Ecto neural progenitor cell (in vitro differentiated cells): ENCODE measurements around the gene KIAA1217.
A peak's percentile ranks its signal among the peaks of the same experiment; 100 is the strongest.

Experiments
- DNase-seq: peaks from one replicate; pipeline ENCODE4 v3.0.0-alpha.2; 2018; ENCODE audit warnings: low spot score

The KIAA1217 gene

GRCh38 chr10:24407928-24408327 is 199.0 kb downstream of the KIAA1217 start:
- no peak for DNase-seq

DNA sequence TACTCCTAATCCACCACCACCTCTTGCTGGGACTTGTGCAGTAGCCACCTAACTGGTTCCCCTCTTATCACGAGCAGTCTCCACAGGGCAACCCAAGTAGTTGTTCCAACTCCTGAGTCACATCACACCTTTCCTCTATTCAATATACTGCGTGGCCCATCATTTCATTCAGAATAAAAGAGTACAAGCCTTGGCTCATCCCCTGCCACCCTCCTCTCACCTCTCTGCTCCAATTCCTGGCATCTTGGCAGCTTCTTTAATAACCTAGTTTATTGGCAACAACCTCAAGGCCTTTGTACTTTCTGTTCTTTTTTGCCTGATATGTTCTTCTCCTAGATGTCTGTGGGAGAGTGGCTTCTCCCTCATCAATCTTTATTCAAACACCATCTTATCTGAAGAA is 199.4 kb downstream of the KIAA1217 start:
- no peak for DNase-seq

DNA sequence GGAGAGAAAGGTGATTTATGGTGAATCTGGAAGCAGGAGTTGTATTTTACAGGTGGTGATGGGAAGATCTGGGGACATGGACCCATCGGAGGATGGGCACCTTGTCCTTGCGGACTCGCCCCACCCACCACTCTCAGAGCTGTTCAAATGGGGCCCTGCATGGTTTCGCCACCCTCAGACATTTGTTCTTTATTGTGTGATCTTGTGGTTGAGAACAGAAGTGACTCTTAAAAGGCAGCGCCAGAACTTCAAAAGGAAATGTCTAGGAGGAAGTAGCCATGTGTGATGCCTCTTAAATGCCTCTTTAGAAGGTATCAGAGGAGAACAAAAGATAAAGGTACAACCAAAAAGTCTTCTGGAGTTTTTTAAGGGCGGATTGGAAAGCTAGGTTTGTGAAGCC is 205.7 kb downstream of the KIAA1217 start:
- no peak for DNase-seq

DNA sequence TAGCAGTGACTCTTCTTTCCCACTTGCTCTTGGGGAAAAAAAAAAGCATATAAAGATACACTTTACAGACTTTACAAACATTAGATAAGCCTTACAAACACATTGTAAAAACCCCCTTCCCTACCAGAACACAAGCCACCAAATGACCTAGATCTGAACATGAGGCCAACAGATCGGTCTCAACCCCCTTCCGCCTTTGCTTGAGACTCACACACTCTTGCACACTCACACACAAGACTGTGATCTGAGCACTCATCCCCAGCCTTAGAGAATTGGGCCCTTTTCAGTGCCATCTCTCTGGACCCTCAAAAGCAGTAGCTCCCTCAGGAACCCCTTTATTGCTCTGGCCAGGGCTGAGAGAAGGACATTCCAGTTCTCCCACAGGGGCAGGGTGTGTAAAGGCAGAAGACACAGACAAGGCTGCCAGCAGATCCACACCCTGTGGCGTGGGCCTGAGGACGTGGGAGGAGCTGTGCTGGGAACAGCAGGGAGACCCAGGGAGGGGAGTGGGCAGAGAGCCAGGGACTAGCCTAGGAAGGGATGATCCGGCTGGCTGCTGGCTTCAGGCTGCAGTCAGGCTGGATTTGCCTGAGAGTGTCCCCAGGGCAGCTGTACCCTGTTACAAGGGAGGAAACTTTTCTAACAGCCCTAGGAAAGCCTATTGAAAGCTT is 206.7 kb downstream of the KIAA1217 start:
- peak; percentile 57 for DNase-seq

DNA sequence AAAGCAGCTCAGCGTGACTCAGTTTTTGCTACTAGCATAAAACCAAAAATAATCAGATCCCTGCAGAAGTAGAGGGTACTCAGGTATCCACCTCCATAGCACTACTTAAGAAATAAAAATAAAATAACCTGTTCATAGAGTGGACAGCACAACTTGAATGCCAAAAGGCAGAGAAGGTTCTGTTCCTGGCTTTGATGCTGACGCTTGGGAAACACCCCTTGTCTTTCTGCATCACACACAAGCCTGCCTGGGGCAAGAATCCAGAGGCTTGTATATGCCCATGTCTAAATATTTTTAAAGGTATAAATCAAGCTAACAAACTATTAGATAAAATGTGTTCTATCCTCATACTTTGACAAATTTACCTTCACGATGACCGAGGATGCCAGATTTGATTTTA is 207.3 kb downstream of the KIAA1217 start:
- DNase-seq = no peak

GRCh38 chr10:24417053-24417452 is 208.1 kb downstream of the KIAA1217 start:
- DNase-seq = no peak

DNA sequence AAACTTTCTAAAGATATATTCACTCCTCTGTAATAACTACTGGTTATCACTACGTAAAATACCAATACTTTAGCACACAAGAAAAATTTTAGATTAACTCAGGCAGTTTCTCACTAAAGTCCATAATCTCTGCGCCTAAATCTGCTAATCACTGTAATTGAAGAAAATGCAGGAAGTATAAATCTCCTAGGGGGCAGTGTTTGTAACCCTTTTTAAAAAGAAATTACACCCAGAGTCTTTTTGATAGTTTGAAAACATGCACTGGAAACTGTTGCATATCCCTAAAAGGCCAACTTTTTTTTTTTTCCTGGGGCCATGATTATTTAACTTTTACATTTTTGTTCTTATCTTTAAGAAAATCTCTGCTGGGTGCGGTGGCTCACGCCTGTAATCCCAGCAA is 209.6 kb downstream of the KIAA1217 start:
- no peak for DNase-seq

DNA sequence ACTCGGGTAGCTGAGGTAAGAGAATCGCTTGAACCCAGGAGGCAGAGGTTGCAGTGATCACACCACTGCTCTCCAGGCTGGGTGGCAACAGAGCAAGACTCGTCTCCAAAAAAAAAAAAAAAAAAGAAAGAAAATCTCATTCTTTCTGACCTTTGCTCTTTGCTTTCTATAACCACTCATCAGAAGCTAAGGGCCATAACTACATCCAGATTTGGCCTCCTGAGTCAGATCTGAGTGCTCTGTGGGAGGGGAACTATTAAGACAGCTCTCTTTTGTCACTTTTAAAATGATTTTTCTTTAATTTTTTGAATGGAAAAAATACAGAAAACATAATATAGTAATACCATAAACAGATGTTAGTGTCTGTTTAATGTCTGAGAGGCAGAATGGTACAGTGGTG is 210.1 kb downstream of the KIAA1217 start:
- DNase-seq = no peak

DNA sequence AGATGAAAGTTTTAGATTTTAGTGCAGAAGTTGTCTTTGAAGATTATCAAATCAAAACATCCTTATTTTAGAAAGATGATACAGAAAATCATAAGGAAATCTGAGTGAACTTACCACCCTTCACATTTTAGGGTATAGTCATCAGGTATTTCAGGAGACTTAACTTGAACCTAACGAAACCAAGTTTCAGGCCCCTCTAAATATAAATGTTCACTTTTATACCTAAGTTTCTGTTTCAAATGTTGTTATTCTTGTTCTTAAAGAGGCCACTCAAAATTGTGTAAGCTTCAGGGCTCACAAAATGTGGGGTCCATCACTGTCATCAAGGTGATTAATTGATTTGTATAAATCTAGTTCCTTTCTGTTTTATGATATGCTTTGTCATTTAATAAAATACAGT is 216.2 kb downstream of the KIAA1217 start:
- DNase-seq = no peak

GRCh38 chr10:24427678-24428409 is 218.9 kb downstream of the KIAA1217 start:
- no peak for DNase-seq

- DNase-seq = no peak
Measured at GRCh38 chr10:24428410-24428782, 219.5 kb downstream of the KIAA1217 start.

DNA sequence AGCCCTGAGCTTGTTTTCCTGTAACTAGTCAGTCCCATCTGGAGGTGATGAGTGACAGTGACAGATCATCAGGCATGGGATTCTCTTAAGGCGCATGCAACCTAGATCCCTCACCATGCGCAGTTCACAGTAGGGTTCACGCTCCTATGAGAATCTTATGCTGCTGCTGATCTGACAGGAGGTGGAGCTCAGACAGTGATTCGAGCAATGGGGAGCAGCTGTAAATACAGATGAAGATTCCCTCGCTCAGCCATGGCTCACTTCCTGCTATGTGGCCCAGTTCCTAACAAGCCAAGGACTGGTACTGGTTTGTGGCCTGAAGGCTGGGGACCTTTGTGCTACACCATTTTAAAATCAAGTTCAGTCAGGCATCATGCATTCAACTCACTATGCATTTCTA is 221.7 kb downstream of the KIAA1217 start:
- no peak for DNase-seq

- no peak for DNase-seq
Measured at GRCh38 chr10:24432478-24433416, 223.8 kb downstream of the KIAA1217 start.

GRCh38 chr10:24433705-24434104 is 224.8 kb downstream of the KIAA1217 start:
- DNase-seq = no peak

- no peak for DNase-seq
Measured at GRCh38 chr10:24434961-24435360, 226.0 kb downstream of the KIAA1217 start.

- no peak for DNase-seq
Measured at GRCh38 chr10:24435374-24435773, 226.4 kb downstream of the KIAA1217 start.

DNA sequence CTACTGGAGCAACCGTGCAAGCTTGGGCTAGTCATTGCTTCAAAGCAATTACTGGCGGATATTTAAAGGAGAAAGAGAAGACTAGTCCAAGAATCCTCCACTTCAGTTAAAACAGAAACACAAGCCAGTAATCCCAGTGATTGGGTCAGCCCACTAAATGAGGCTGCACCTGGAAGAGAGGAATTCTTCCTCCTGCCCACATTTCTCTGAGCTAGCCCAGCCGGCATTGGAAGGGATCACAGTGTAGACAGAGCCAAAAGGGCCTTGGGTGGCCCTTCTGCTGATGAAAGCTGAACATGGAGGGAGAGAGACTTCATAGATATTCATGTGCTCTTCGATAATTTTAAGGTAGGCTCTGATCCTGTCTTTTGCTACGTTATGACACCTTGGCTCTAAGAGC is 228.4 kb downstream of the KIAA1217 start:
- no peak for DNase-seq

GRCh38 chr10:24438800-24439199 is 229.9 kb downstream of the KIAA1217 start:
- DNase-seq = no peak

GRCh38 chr10:24439935-24440334 is 231.0 kb downstream of the KIAA1217 start:
- DNase-seq = no peak

DNA sequence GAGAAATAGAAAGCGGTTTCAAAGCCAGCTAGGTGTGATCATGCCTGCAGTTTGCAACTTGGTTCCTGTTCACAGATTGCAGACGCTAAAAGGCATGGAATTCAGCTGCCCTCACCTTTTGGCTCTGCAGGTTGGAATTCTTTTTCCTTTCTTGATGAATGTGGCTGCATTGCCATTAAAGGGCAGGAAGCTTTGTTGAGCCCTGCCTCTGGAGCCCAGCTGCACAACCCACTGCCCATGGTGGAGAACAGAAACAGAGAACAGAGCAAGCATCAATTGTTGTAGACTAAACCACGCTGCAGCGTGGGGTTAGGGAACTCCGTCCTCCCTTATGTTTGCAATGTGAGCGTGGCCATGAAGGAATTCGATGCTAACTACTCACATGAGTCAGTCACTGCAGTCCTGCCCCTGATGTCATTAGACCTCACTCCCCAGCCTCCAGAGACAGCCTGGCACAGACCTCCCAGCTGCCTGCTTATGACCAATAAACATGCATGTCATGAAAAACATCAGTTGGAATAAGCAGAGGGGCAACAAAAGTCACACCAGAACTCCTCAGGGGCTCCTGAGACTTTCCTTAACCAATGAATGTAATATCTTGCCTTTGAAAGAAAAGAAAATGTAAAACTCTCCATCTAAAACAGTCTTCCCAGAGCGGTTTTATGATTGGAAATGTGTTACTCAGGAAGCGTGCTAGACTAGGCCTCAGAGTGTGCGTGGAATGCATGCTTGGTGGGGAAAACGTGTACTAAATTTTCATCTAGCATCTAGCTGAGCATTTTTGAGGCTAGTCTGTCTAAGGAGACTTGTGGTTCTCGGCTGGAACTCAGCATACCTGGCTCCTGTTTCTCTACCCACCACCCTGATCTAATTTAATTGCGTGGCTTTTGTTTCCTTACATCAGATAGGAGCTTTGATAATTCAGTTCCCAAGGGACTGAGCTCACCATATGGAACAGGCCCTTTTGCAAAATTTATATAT is 232.2 kb downstream of the KIAA1217 start:
- no peak for DNase-seq

DNA sequence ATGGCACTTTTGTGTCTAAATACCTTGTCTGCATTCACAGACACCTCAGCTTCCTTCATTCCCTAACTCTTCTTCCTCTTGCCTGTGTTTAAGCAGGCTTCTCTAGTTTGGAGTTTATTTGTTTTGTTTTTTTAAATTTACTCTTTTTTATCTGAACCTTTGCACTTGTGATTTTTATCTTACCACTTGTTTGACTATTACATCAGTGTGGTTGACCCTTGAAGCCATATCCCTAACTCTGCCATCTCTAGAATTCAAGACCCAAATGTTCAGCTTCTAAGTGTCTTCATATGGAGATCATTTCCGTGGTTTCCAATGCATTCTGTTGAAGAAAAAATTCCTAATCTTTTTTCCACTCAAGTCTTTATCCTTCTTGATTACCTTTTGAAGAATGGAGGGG is 233.3 kb downstream of the KIAA1217 start:
- no peak for DNase-seq
